SK-N-MC (cell line): ENCODE data around the gene TRRAP.

Source experiments
- DNase-seq: peaks from one replicate; pipeline ENCODE4 v3.0.0-alpha.2; 2011; ENCODE audit warnings: low read depth, low spot score
- H3K27ac ChIP-seq: fragments of 200-600 bp; sonication (generic); 2 replicates; pipeline ENCODE4 v1.5.1; 2016; ENCODE audit warnings: mixed run types
- H3K36me3 ChIP-seq: fragments of 200-600 bp; sonication (generic); 2 replicates; pipeline ENCODE4 v1.6.1; 2017; ENCODE audit warnings: antibody characterized with exemption, low read length, mixed read lengths; ENCODE audit not compliant: insufficient read depth
- H3K4me3 ChIP-seq: fragments of 200-600 bp; sonication (generic); 2 replicates; pipeline ENCODE4 v1.5.1; 2016
- H3K9ac ChIP-seq: fragments of 200-600 bp; sonication (generic); 2 replicates; pipeline ENCODE4 v1.8.0; 2017; ENCODE audit warnings: mixed run types, mixed read lengths; ENCODE audit not compliant: insufficient read length
- H3K9me3 ChIP-seq: fragments of 200-600 bp; sonication (generic); 2 replicates; pipeline ENCODE4 v1.6.1; 2017; ENCODE audit warnings: low read depth, mild to moderate bottlenecking, antibody characterized with exemption, low read length, moderate library complexity, mixed read lengths
- EZH2 ChIP-seq: fragments of 200-600 bp; sonication (generic); IDR thresholded peaks from one replicate; pipeline ENCODE4 v1.6.1; 2017; ENCODE audit warnings: antibody characterized with exemption
- FOXP2 ChIP-seq: optimal IDR thresholded peaks from 2 replicates; pipeline ENCODE3; 2011; ENCODE audit warnings: mild to moderate bottlenecking, moderate library complexity; ENCODE audit not compliant: insufficient read depth; ENCODE audit errors: extremely low read length, control extremely low read depth
- POLR2AphosphoS5 ChIP-seq: IDR thresholded peaks from 2 replicates; pipeline ENCODE4 v1.6.1; 2012; ENCODE audit warnings: mild to moderate bottlenecking, low read depth, low read length, borderline replicate concordance

The TRRAP gene

DNA sequence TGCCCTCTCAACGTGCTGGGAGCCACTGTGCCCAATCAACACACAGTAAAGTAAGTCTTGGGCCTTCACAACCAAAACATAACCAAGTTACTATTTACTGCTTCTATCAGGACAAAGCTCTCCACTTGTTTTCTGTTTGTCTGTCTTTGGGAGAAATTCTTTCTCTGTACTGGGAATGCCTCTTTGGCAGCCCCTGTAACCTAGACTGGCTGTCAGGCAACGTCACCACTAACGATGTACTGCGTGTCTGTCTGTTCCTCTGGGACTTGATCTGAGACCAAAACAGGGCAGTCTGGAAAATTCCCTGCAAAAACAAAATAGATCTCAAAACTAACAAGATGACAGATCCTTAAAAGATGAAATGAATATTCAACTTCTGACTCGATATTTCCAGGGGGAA is 152.6 kb downstream of the TRRAP start:
- Histone ChIP-seq H3K9ac (no peak overlapping the region), H3K36me3 (peaks cover 74% of the 10 kb centered on the region), H3K27ac (no peak overlapping the region), H3K4me3 (no peak overlapping the region), H3K9me3 (no peaks in the 10 kb centered on the region)
- TF ChIP-seq POLR2AphosphoS5 = no peak
- TF ChIP-seq EZH2 = no peak
- TF ChIP-seq FOXP2 = no peak
- DNase-seq = no peak

DNA sequence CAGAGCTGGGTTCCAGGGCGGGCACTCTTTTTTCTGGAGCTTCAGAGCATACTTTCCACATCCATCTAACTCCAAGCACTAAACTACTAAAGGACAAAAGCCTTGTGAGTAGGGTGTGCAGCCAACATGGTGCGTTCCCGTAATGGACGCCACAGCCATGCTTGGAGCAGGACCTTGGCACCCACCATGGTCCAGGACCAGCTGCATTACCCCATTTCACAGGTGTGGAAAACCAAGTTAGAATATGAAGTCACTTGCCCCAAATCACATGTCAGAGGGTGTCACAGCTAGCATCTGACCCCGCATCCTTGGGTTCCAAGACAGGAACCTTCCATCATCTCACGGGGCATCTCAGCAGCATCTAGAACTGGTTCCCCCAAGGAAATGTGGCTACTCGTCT is 153.2 kb downstream of the TRRAP start:
- Histone ChIP-seq H3K4me3 (no peak overlapping the region), H3K9ac (no peak overlapping the region), H3K36me3 (peaks cover 79% of the 10 kb centered on the region), H3K27ac (no peak overlapping the region), H3K9me3 (no peaks in the 10 kb centered on the region)
- no peak for DNase-seq
- TF ChIP-seq FOXP2 (no peak), EZH2 (no peak), POLR2AphosphoS5 (no peak)

DNA sequence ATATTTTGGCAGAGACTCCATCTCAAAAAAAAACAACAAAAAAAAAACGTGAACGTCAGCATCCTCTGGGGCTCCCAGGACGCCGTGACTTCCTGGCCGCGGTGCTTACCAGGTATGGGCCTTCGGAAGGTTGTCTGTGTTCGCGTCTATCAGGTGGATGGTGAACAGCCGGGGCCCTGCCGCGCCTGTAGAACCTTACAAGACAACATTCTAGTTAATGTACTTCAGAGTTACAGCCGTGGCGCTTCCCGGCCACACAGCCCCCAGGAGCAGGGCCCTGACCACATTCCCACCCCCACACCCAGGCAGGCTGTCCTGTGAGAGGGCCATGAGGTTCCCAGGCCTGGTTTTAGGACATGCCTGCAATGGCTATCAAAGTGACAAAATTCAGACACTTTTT is 154.6 kb downstream of the TRRAP start:
- H3K36me3 ChIP-seq = peaks cover 91% of the 10 kb centered on the region
- H3K4me3 ChIP-seq = no peak overlapping the region
- TF ChIP-seq FOXP2 (no peak), POLR2AphosphoS5 (no peak), EZH2 (no peak)
- H3K9ac ChIP-seq = no peak overlapping the region
- no peak overlapping the region for H3K27ac ChIP-seq
- DNase-seq = no peak
- H3K9me3 ChIP-seq = no peaks in the 10 kb centered on the region

DNA sequence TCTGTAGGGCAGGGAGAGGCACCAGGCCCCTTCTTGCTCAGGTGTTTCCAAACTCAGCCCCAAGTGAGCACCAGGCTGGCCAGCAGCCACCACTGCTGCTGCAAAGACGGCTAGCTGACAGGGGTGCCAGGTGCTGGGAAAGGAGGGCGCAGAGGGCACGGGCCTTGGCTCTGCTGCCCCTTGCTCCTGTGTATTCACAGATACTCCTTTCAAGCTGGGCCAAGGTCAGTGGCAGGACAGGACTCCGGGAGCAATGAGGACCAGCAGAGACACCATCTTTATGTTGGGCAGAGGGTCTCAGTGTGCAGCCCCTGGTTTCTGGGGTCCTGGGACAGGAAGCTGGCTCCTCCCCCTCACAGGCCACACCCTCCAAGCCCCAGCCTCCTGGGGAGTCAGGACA is 155.4 kb downstream of the TRRAP start:
- TF ChIP-seq FOXP2 (no peak), POLR2AphosphoS5 (no peak), EZH2 (no peak)
- no peak overlapping the region for H3K27ac ChIP-seq
- H3K9ac ChIP-seq = no peak overlapping the region
- H3K36me3 ChIP-seq = peaks cover 93% of the 10 kb centered on the region
- no peak for DNase-seq
- no peaks in the 10 kb centered on the region for H3K9me3 ChIP-seq
- no peak overlapping the region for H3K4me3 ChIP-seq

DNA sequence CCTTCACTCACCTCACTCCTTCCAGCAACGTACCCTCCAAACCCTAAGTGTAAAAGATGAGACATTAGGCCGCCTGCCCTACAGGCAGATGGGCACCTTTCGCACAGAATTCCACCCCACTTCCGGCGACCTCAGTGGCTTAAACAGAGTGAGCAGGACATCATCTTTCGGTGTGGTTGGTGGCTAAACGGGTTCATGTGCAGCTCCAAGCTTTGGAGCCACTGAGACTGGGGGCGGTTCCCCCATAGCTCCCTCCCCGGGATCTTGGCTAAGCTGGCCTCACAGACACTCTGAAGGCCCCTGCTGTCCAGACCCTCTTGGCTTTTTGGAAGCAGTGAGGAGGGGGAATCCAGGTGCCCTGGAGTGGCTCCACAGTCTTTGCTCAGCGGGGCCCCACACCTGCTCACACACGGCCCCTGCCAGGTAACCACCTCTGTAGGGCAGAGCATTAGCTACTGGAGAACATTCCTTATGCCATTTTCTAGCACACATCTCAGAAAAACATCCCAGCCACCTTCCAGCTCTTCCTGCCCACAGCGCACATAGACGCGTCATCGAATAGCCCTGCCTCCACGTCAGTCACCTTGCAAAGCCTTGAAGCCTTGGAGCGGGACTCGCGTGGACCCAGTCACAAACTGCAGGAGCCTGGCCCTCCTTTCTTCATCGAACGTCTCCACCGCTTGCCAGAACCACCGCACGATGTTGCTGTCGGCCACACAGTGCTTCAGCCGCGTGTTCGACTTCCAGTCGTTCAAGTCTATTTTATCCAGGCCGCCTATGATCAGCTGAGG is 156.8 kb downstream of the TRRAP start:
- no peak overlapping the region for H3K9ac ChIP-seq
- DNase-seq = no peak
- H3K9me3 ChIP-seq = no peaks in the 10 kb centered on the region
- no peak overlapping the region for H3K27ac ChIP-seq
- H3K4me3 ChIP-seq = no peak overlapping the region
- H3K36me3 ChIP-seq = peaks cover 89% of the 10 kb centered on the region
- TF ChIP-seq EZH2 (no peak), FOXP2 (no peak)

DNA sequence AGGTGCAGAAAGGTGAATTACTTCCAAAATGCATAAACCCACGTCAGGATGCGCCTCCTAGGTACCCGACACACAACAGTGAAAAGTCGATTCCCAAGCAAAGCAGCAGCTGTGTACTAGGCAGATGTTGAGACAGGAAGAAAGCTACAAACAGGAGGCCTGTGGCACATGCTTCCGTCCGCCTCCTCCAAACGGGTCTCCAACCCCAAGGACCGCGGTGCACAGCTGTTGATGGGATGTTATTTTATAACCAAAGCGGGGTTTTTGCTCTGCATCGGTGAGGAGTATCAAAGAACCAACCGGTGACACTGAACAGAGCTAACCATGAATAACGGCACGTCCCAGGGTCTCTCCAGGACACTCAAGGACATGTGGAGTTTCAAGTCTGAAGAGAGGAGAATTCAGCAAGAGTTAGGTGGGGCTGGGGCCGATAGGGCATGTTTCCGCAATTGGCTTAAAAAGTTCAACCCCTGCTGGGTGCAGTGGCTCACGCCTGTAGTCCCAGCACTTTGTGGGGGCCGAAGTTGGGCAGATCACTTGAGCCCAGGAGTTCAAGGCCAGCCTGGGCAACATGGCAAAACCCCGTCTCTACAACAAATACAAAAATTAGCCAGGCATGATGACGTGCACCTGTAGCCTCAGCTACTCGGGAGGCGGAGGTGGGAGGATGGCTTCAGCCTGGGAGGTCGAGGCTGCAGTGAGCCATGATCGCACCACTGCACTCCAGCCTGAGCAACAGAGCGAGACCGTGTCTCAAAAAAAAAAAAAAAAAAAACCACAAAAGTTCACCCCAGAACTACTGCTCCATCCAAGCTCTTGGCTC is 157.6 kb downstream of the TRRAP start:
- Histone ChIP-seq H3K9me3 (no peaks in the 10 kb centered on the region), H3K4me3 (no peak overlapping the region), H3K9ac (no peak overlapping the region), H3K27ac (no peak overlapping the region), H3K36me3 (peaks cover 87% of the 10 kb centered on the region)
- no peak for TF ChIP-seq EZH2
- no peak for TF ChIP-seq POLR2AphosphoS5
- no peak for TF ChIP-seq FOXP2
- no peak for DNase-seq

DNA sequence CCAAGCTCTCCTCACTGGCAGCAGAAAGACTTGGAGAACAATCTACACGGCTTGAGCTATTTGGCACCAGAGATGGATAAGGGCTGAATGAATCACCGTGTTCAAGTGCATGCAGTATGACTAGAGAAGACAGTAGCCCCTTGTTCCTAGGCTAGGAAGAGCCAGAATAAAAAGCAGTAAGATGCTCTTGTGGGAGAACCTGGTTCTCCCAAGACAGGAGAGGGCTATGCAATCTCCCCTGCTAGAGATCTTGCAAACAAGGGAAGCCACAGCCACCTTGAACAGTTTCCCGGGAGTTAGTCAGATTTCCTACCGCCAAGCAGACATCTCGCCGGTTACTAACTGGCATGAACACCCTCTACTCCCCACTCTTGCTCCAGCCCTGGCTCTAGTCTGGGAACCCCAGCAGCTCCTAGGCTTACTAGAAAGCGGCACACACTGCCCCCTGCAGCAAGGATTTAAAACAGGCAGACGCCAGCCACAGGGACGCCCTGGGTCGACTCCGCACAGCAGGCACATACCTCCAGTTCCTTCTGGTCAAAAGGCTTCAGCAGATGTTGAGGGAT is 158.3 kb downstream of the TRRAP start:
- Histone ChIP-seq H3K9me3 (no peaks in the 10 kb centered on the region), H3K9ac (no peak overlapping the region), H3K4me3 (no peak overlapping the region), H3K36me3 (peaks cover 87% of the 10 kb centered on the region), H3K27ac (no peak overlapping the region)
- DNase-seq = no peak
- TF ChIP-seq EZH2 (no peak), FOXP2 (no peak)

DNA sequence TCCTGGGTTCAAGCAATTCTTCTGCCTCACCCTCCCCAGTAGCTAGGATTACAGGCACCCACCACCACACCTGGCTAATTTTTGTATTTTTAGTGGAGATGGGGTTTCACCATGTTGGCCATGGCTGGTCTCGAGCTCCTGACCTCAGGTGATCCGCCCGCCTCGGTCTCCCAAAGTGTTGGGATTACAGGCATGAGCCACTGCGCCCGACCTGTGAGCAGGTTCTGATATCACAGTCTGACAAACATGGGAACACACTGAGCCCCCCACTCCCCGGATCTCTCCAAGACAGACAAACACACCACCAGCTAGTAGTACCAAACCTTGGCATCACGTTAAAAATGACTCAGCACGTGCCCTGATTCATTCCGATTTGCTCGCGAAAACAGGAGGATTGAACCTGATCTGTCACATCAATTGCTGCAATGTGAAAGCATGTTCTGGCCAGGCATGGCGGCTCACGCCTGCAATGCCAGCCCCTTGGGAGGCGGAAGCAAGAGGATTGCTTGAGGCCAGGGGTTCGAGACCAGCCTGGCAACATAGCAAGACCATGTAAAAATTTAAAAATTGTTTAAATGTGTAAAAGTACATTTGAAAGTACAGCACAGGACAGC is 159.1 kb downstream of the TRRAP start:
- no peak overlapping the region for H3K9ac ChIP-seq
- DNase-seq = no peak
- H3K27ac ChIP-seq = no peak overlapping the region
- no peak overlapping the region for H3K4me3 ChIP-seq
- H3K9me3 ChIP-seq = no peaks in the 10 kb centered on the region
- no peak for TF ChIP-seq FOXP2
- TF ChIP-seq POLR2AphosphoS5 = no peak
- no peak for TF ChIP-seq EZH2
- peaks cover 88% of the 10 kb centered on the region for H3K36me3 ChIP-seq
